CD4-positive, alpha-beta T cell treated with Interleukin-15 for 4 hours (primary cell): ENCODE results near the gene LRRC31.

Experiments
- DNase-seq: peaks from one replicate; pipeline ENCODE4 v3.0.0-alpha.2; 2020; ENCODE audit warnings: low spot score

Gene LRRC31

GRCh38 chr3:169869484-169870220, at the start of gene LRRC31:
LRRC31 (minus strand) TSS chr3:169869935; CDS start chr3:169869807, 128 bp downstream.
- DNase-seq: no peak

DNA sequence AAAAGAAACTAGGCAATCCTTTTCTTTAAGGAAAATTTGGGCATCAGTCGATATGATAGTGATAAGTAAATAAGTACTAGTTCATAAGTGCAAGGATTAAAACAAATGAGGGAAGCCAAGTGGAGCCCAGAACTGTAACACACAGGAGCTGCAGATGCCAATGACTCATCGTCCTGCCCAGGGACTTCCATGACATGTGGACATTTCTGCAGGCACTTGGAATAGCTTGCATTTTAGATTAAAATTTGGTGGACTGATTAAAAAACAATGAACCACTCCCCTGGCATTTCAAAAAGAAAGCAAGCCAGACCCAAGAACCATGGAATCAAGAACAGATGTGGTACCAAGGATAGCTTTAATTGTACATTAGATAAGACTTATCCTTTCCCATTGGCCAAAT, 44.6 kb upstream of the LRRC31 start:
- DNase-seq: no peak

DNA sequence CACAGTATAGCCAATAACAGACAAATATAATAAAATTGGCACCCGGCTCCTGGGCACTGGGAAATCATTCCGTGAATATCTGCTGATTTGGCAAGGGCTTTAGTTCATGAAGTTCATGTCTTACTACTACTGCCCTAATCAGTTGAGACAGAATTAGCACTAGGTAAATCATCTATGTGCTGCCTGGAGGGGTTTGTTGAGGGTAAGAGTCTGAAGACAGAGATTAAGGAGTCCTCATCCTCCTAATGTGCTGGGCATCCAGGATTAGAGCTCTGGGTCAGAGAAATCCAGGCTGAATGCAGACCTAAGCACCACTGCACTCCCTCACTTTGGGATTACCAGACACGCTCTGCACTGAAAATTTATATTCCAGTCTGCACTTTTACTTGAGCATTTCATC, 43.6 kb upstream of the LRRC31 start:
- no peak for DNase-seq

- no peak for DNase-seq
These were observed 41.5 kb upstream of the LRRC31 start, which contains the start of gene SAMD7 for GRCh38 chr3:169911272-169911671. SAMD7 (plus strand) TSS chr3:169911572; CDS start chr3:169919499, 7,927 bp downstream.

DNA sequence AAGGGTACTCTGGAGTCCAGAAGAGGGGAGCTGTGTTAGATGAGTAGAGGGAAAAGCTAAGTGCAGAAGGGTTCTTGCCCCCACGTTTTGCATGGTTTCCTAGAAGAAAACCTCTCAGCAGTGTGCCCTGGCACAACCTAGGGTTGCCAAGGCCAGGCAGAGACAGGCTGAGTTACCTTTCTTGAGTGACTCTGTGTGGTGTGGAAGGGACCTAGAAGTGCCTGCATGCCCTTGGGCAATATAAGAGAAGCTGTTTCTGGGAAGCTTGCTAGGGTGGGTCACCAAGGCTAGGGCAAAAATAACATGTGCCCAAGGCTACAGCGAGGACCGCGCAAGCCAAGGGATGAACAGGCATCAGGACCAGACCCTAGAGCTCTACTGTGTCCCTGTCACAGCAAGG, 38.2 kb upstream of the LRRC31 start:
- DNase-seq: no peak

- no peak for DNase-seq
These were observed 37.7 kb upstream of the LRRC31 start for GRCh38 chr3:169907476-169907875.

GRCh38 chr3:169905404-169905803, 35.7 kb upstream of the LRRC31 start:
- no peak for DNase-seq

- no peak for DNase-seq
These were observed 31.7 kb upstream of the LRRC31 start for GRCh38 chr3:169901453-169901852.

DNA sequence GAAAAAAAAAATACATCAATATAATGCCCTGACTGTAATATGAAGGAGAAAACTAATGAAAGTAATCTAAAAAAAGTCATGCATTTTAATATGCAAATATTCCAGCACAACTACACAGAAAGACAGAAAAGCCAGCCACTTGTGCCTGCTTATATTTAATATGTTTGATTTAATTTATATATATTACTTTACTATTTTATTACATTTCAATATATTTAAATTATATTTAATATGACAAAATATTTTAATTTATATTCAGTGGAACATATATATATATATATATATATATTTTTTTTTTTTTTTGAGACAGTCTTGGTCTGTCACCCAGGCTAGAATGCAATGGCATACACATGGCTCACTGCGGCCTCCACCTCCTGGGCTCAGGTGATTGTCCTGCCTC, 27.5 kb upstream of the LRRC31 start:
- DNase-seq: no peak

GRCh38 chr3:169895072-169895471, 25.3 kb upstream of the LRRC31 start:
- no peak for DNase-seq

- DNase-seq: no peak
These were observed 24.4 kb upstream of the LRRC31 start for GRCh38 chr3:169894110-169894509.

- no peak for DNase-seq
These were observed 22.2 kb upstream of the LRRC31 start for GRCh38 chr3:169891886-169892285.

- no peak for DNase-seq
These were observed 16.9 kb upstream of the LRRC31 start for GRCh38 chr3:169886671-169887070.

GRCh38 chr3:169880576-169881250, 11.0 kb upstream of the LRRC31 start:
- no peak for DNase-seq

DNA sequence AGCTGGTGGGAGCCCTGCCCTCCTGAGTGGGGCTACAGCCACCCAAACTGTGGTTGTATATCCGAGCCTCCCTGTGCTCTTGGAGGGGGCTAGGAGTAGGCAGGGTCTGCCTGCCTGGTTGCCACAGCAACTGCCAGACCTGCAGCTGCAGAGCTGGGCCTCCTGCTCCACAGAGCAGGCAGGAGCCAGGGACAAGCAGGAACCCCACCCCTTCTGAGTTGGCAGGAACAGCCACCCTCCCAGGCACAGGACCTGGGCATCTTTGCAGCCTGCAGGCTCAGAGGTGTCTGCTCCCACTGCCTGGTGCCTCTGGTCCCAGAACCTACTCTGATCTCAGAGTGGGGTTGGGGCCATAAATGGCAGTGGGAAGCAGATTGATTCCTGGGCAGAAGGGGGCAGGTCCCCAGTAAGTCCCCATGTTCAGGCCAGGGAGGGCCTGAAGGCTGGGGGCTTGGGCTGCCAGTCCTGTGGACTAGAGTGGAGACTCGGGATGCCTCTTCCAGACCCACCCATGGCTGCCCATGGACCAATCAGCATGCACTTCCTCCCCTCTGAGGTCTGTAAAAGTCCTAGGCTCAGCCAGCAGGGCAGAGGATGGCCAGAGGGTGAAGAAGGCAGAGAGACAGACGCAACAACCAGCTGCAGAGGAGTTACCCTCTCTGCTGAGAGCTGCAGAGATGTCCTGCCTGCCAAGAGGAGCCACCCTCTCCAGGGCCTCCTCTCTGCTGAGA, 10.3 kb upstream of the LRRC31 start:
- DNase-seq: no peak

DNA sequence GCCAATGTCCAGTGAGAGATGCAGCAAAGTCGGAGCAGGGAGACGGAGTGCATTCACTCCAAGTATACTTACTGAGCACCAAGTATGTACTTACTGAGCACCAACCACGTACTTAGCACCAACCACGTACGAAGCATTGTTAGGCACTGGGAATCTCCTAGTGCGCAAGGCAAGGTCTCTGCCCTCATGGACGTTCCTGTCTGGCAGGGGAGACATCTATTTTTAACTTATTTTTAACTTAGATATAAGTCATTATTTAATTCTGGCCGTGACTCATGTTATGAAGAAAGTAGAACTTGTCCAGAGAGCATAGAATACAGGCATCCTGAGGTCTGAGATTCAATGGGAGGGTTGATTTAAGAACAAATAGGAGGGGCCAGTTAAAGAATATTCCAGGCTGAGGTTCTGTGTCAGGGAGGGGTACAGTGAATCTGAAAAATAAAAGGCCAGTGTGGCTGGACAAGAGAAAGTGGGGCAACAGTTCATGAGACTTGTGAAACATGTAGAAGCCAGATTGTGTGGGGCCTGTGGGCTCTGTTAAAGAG, 9.3 kb upstream of the LRRC31 start:
- DNase-seq: no peak

DNA sequence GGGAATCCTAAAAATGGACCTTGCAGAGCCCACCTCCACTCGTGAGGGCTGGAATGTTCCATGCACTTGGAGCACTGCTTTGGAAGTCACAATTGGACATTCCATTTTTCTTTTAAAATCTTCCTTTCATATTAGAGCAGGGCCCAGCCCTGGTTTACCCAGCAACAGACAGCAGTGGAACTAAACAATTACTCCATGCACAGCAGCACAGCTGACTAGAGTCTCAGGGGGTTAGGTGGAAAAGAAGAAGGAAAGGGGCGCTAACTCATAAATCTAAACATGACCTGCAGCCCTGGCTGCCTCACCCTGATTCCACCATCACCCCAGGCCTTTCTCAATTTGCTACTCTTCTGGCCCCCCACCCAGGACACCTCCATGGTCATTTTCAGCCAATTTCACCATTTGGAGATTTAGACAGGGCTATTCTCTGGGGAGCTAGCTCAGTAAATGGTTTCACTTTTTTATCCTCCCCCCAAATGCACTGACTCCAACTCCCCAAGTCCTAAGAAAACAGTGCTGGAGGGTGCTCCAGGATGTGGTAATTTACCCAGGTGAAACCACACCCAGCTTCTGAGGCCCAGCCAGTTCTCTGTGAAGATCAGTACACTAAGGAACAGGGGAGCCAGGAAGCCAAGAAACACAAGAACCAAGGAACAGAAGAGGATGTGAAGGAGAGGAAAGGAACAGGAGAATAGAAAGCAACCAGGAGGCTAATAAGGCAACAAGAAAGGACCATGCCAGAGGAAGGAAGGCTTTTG, 1.6 kb upstream of the LRRC31 start:
- no peak for DNase-seq

DNA sequence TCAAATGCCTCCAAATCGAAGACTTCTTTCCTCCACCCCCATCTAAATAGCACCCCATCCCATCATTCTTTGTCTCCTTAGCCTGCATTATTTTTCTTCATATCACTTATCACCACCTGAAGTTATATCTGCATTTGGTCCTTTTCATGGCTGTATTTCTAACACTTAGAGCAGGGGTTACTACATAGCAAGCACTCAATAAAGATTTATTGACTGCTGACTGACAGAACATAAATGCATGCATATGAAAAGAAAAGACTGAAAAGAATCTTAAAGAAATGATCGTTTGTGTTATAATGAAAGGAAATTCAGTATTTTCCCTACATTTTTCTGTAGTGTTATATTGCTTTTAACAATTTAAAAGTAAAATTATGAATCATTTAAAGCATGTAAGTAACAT, 1.4 kb downstream of the LRRC31 start:
- DNase-seq: no peak

- no peak for DNase-seq
These were observed 2.0 kb downstream of the LRRC31 start for GRCh38 chr3:169867584-169868210.

DNA sequence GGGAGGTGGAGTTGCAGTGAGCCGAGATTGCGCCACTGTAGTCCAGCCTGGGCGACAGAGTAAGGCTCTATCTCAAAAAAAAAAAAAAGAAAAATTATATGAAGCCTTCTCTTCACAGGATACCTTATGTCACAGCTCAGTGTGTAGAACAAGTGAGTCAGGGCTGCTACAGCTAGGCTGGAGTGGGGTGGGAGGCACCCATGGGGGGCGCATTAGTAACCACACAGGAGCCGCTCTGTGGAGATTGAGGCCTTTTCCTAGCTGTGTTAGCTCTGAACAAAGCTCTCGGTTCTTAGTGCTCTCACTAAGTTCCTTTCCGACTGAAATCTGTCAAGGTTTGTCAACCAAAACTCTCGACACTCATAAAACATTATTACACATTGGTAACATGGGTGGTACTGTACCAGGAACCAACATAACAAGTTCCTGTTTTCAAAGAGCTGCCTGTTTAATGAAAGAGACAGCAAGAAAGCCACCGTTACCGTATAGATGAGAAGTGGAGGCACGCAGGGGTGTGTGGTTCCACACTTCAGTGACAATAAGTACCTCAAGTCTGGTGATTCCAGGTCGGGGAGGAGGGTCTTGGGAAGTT, 4.5 kb downstream of the LRRC31 start:
- DNase-seq: no peak

GRCh38 chr3:169864270-169864669, 5.5 kb downstream of the LRRC31 start:
- DNase-seq: no peak
